Keratinocyte (primary cell): ENCODE data around the gene NDUFA7.

Experiments
- CTCF ChIP-seq, 3 experiments: IDR thresholded peaks in 1 of 3; conservative IDR thresholded peaks in 1 of 3; optimal IDR thresholded peaks in 1 of 3; 2 replicates in 2 of 3; 3 replicates in 1 of 3; pipeline versions ENCODE3 to v1.5.1; 2011; ENCODE audit warnings: low read length in 3 of 3, mild to moderate bottlenecking in 3 of 3, moderate library complexity in 2 of 3, control low read depth in 1 of 3, inconsistent platforms in 1 of 3; ENCODE audit not compliant: insufficient read depth in 2 of 3; ENCODE audit errors: extremely low read depth in 1 of 3
- EZH2 ChIP-seq: IDR thresholded peaks from one replicate; pipeline ENCODE4 v1.6.1; 2012; ENCODE audit warnings: inconsistent platforms, mild to moderate bottlenecking, low read length, moderate library complexity

- no peak for TF ChIP-seq CTCF (optimal IDR thresholded peaks at IDR 0.05 in 1 of 3, IDR thresholded peaks at IDR 0.05 in 1 of 3, conservative IDR thresholded peaks at IDR 0.05 in 1 of 3; ENCODE audit: extremely low read depth in 1 of 3, insufficient read depth in 2 of 3, low read length in 3 of 3)
- no peak for TF ChIP-seq EZH2
Observed at GRCh38 chr19:8307400-8307964, 13.7 kb downstream of the NDUFA7 start.
